HAP-1 (cell line): ENCODE results near the gene ERG.

ENCODE experiments used
- DNase-seq, 2 experiments: peaks; one replicate each; pipeline ENCODE4 v3.0.0-alpha.2; 2016 to 2020; ENCODE audit warnings: low spot score in 2 of 2
- H3K27me3 ChIP-seq: fragments of 250-450 bp; sonication (Bioruptor Pico); 2 replicates; pipeline ENCODE4 v1.5.1; 2020; ENCODE audit warnings: low read depth, mild to moderate bottlenecking, moderate library complexity
- H3K36me3 ChIP-seq: fragments of 250-450 bp; sonication (Bioruptor Pico); replicated peaks from 2 replicates; pipeline ENCODE4 v1.5.1; 2020; ENCODE audit warnings: mild to moderate bottlenecking
- H3K4me1 ChIP-seq: fragments of 250-450 bp; sonication (Bioruptor Pico); 2 replicates; pipeline ENCODE4 v1.5.1; 2020; ENCODE audit warnings: mild to moderate bottlenecking
- H3K4me3 ChIP-seq: fragments of 250-450 bp; sonication (Bioruptor Pico); 2 replicates; pipeline ENCODE4 v1.5.1; 2020; ENCODE audit warnings: mild to moderate bottlenecking, moderate library complexity
- H3K9me3 ChIP-seq: fragments of 250-450 bp; sonication (Bioruptor Pico); 2 replicates; pipeline ENCODE4 v1.5.1; 2020; ENCODE audit warnings: mild to moderate bottlenecking, moderate library complexity
- in situ Hi-C: fragments of 300-500 bp; cut with MboI; formaldehyde crosslinking; loops from 3 replicates; pipeline ENCODE4 v1.14.3; 2020; ENCODE audit warnings: low sequenced_read_pairs, inconsistent platforms, mixed read lengths

The ERG gene

DNA sequence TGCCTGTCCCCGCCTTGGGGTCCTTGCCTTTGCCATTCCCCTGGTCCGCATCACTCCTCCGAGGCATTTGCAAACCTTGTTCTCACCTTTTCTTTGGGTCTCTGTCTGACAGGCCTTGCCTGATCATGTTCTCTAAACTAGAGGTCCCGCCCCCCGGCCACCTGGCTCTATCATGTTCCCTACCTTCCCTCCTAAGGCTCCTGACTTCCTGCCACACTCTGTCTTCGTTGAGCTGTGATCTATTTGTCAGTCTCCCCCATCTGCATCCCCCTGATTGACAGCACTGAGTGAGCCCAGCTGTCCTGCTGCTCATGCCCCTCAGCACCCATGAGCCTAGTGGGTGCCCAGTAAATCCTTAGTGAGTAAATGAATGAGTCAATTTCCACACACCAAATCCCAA, 22.8 kb downstream of the ERG start:
- in situ Hi-C loops = no loop called here
- no peak for DNase-seq
- H3K36me3 ChIP-seq = no peaks in the 10 kb centered on the region
- H3K4me1 ChIP-seq = no peaks in the 10 kb centered on the region
- no peak overlapping the region for H3K4me3 ChIP-seq
- H3K27me3 ChIP-seq = no peaks in the 10 kb centered on the region
- peaks cover 4% of the 10 kb centered on the region; the same call in 1 of the 2 replicates for H3K9me3 ChIP-seq

DNA sequence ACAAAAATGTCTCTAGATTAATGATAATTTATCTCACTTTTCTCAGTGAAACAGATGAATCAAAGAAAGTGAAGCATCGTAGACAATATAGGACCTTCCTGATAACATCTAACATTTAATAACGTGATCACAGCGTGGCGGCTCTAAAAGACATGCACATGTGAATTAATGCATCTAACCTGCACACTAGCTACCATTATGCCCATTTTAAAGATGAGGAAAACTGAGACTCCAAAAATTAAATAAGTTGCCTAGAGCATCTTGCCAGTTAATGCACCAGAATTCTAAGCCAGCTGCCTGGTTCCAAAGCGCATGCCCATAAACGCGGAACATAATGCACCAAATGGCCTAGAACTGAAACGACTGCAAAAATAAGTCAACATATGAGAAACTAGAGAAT, 23.5 kb downstream of the ERG start:
- Histone ChIP-seq H3K36me3 (no peaks in the 10 kb centered on the region), H3K4me1 (no peaks in the 10 kb centered on the region), H3K4me3 (no peak overlapping the region), H3K27me3 (no peaks in the 10 kb centered on the region), H3K9me3 (peaks cover 7% of the 10 kb centered on the region)
- no peak for DNase-seq
- in situ Hi-C loops = no loop called here

- Histone ChIP-seq H3K4me1 (no peaks in the 10 kb centered on the region), H3K4me3 (no peak overlapping the region), H3K9me3 (peaks cover 7% of the 10 kb centered on the region), H3K27me3 (no peaks in the 10 kb centered on the region), H3K36me3 (no peaks in the 10 kb centered on the region)
- no peak for DNase-seq
- in situ Hi-C loops = no loop called here
Observed at GRCh38 chr21:38474124-38474523, 24.2 kb downstream of the ERG start.

DNA sequence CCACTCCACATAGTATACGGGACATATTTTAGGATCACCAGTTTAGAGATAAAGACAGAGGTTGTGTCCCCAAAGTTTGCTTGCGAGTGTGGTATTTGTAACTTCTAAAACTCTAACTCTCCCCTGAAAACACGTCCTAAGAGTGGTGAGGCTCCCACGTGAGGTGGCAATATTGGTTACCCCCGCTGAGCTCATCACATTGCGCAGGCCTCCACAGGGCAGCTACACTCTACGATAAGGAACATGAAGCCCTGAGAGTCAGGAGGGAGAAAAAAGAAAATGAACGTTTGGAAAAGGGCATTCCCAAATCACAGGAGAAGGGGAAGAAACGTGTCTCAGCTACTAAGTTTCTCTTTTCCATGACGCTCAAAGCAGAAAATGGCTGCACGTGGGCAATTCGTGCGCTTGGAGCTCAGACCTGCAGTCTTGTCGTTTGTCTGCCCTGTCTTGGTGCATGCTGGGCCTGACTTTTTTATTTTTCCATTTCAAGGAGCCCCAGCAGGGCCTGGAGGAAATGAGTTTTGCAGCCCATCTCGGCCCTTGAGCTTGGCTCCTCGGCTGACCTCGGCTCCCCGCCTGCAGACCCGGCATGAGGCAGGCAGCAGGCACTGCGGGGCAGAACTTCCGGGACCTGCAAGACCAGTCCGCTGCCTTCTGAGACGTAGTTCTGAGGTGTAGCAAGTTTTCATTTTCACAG, 25.7 kb downstream of the ERG start:
- no peak for DNase-seq
- no peaks in the 10 kb centered on the region for H3K27me3 ChIP-seq
- in situ Hi-C loops = no loop called here
- H3K4me3 ChIP-seq = no peak overlapping the region
- peaks cover 7% of the 10 kb centered on the region for H3K9me3 ChIP-seq
- H3K4me1 ChIP-seq = no peaks in the 10 kb centered on the region
- no peaks in the 10 kb centered on the region for H3K36me3 ChIP-seq

DNA sequence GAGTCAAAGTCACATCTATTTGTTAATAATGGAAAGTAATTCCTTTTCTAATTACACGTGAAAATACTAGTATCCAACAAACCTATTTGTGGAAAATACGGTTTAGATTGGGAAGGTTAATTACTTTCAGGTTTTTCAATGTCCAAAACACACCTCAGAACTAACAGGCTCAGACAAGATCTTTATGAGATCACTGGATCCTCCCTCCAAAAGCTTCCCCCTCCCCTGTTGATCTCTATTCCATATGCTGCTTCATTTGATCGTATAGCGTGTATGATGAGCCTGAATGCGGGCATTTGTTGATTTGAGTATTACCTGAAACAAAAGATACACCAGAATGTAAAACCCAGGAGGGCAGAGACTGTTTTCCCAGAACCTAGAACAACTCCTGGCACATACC, 26.5 kb downstream of the ERG start:
- in situ Hi-C loops = no loop called here
- H3K27me3 ChIP-seq = no peaks in the 10 kb centered on the region
- no peak overlapping the region for H3K4me3 ChIP-seq
- H3K4me1 ChIP-seq = no peaks in the 10 kb centered on the region
- peaks cover 7% of the 10 kb centered on the region for H3K9me3 ChIP-seq
- DNase-seq = no peak
- H3K36me3 ChIP-seq = no peaks in the 10 kb centered on the region

- in situ Hi-C loops = no loop called here
- Histone ChIP-seq H3K4me3 (no peak overlapping the region), H3K27me3 (no peaks in the 10 kb centered on the region), H3K4me1 (no peaks in the 10 kb centered on the region), H3K36me3 (no peaks in the 10 kb centered on the region), H3K9me3 (peaks cover 7% of the 10 kb centered on the region)
- DNase-seq = no peak
Observed at GRCh38 chr21:38470755-38471154, 27.5 kb downstream of the ERG start.

- Histone ChIP-seq H3K27me3 (no peaks in the 10 kb centered on the region), H3K4me1 (no peaks in the 10 kb centered on the region), H3K9me3 (peaks cover 7% of the 10 kb centered on the region), H3K4me3 (no peak overlapping the region), H3K36me3 (no peaks in the 10 kb centered on the region)
- DNase-seq = no peak
- in situ Hi-C loops = no loop called here
Observed at GRCh38 chr21:38469642-38470041, 28.6 kb downstream of the ERG start.

GRCh38 chr21:38468989-38469388, 29.3 kb downstream of the ERG start:
- Histone ChIP-seq H3K4me3 (no peak overlapping the region), H3K27me3 (no peaks in the 10 kb centered on the region), H3K36me3 (no peaks in the 10 kb centered on the region), H3K9me3 (peaks cover 7% of the 10 kb centered on the region), H3K4me1 (no peaks in the 10 kb centered on the region)
- in situ Hi-C loops = no loop called here
- no peak for DNase-seq

- no peaks in the 10 kb centered on the region for H3K36me3 ChIP-seq
- in situ Hi-C loops = no loop called here
- H3K9me3 ChIP-seq = peaks cover 7% of the 10 kb centered on the region
- no peak for DNase-seq
- H3K27me3 ChIP-seq = no peaks in the 10 kb centered on the region
- no peaks in the 10 kb centered on the region for H3K4me1 ChIP-seq
- no peak overlapping the region for H3K4me3 ChIP-seq
Observed at GRCh38 chr21:38467911-38468310, 30.4 kb downstream of the ERG start.

DNA sequence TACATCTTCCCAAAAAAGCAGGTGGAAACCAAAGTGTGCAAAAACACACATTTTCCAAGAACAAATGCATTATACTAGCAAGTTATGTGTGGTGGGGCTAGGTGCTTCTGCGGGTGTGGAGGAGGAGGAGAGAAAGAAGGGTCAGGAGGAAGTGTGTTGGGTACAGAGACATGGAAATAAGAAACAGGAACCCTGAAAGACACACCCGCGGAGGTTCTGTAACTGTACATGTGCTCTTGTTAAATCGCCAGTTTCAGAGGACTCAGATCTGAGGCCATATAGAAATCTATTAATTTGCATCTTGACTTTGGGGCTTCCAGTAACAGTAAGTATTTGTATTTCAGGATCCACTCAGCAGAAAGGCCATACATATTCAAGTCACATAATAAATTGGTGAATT, 30.9 kb downstream of the ERG start:
- DNase-seq = no peak
- H3K4me3 ChIP-seq = no peak overlapping the region
- H3K36me3 ChIP-seq = no peaks in the 10 kb centered on the region
- in situ Hi-C loops = no loop called here
- H3K9me3 ChIP-seq = peaks cover 7% of the 10 kb centered on the region
- H3K27me3 ChIP-seq = no peaks in the 10 kb centered on the region
- H3K4me1 ChIP-seq = no peaks in the 10 kb centered on the region

- Histone ChIP-seq H3K9me3 (no peaks in the 10 kb centered on the region; the same call in 1 of the 2 replicates), H3K27me3 (no peaks in the 10 kb centered on the region), H3K4me1 (no peaks in the 10 kb centered on the region), H3K4me3 (no peak overlapping the region), H3K36me3 (no peaks in the 10 kb centered on the region)
- in situ Hi-C loops = no loop called here
- DNase-seq = no peak
Observed at GRCh38 chr21:38460171-38460742, 38.0 kb downstream of the ERG start.

GRCh38 chr21:38459490-38459889, 38.8 kb downstream of the ERG start:
- no peak for DNase-seq
- H3K36me3 ChIP-seq = no peaks in the 10 kb centered on the region
- H3K4me1 ChIP-seq = no peaks in the 10 kb centered on the region
- H3K27me3 ChIP-seq = no peaks in the 10 kb centered on the region
- H3K4me3 ChIP-seq = no peak overlapping the region
- in situ Hi-C loops = no loop called here
- no peaks in the 10 kb centered on the region; the same call in 1 of the 2 replicates for H3K9me3 ChIP-seq

GRCh38 chr21:38455403-38455802, 42.9 kb downstream of the ERG start:
- in situ Hi-C loops = no loop called here
- Histone ChIP-seq H3K27me3 (no peaks in the 10 kb centered on the region), H3K9me3 (no peaks in the 10 kb centered on the region; the same call in 1 of the 2 replicates), H3K36me3 (no peaks in the 10 kb centered on the region), H3K4me1 (no peaks in the 10 kb centered on the region), H3K4me3 (no peak overlapping the region)
- DNase-seq = no peak

DNA sequence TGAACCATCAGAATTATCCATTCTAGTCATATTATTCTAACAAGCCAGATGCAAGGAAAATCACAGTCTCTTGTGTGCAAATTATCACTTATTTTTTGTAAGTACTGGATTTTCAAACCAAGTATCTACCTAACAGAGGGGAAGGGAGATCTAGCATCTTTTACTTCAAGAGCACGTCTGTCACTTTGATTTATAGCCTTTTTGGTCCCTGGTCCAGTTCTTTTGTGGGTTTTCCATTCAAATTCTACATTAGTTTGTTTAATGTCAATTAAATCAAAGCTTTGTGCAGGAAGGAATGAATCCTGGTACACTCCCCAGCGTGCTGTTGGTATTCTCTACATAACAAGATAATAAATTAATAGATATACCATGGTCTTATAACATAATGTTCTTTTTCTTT, 43.6 kb downstream of the ERG start:
- Histone ChIP-seq H3K36me3 (no peaks in the 10 kb centered on the region), H3K9me3 (no peaks in the 10 kb centered on the region; the same call in 1 of the 2 replicates), H3K4me3 (no peak overlapping the region), H3K27me3 (no peaks in the 10 kb centered on the region), H3K4me1 (no peaks in the 10 kb centered on the region)
- no peak for DNase-seq
- in situ Hi-C loops = no loop called here

DNA sequence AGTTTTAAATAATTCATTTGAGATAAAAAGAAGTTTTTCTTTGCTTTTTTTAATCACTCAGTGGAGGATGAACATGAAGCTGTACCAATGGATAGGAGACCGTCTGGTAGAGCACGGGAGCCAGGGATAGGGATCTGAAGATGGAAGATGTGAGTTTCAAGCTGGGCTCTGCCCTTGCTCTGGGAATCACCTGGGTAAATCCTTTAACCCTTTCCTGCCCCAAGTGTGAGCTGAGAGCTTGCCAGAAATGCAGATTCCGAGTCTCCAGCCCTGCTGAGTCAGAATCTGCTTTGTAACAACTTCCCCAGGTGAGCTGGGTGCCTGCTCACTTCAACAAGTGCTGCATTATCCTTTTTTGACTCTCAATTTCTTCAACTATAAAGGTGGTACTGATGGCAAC, 44.1 kb downstream of the ERG start:
- Histone ChIP-seq H3K27me3 (no peaks in the 10 kb centered on the region), H3K36me3 (no peaks in the 10 kb centered on the region), H3K4me3 (no peak overlapping the region), H3K4me1 (no peaks in the 10 kb centered on the region), H3K9me3 (no peaks in the 10 kb centered on the region; the same call in 1 of the 2 replicates)
- no peak for DNase-seq
- in situ Hi-C loops = no loop called here
